GM19023 (cell line): ENCODE measurements around the gene ALDH1A3.

Source experiments
- ATAC-seq: cut with Tn5 transposase; IDR thresholded peaks from one replicate; pipeline ENCODE4 v1.9.1; 2021; ENCODE audit warnings: mild to moderate bottlenecking, moderate library complexity; ENCODE audit not compliant: unreplicated experiment

Gene ALDH1A3

DNA sequence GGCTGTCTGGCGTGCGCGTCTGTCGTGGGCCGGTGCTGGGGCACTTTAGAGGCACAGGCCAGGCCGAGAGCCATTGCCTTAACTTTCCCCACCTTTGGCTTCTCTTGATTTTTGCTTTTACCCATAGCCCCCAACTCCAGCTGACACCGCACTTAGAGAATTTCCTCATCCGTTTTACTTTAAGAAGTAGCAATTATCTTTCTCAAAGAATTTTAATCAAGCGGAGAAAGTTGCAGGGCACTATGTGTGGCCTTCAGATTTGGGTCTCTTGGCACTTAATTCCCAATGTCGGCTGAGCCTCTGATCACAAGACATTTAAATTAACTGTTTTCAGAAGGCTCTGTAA is 1.2 kb downstream of the ALDH1A3 start:
- ATAC-seq = no peak

DNA sequence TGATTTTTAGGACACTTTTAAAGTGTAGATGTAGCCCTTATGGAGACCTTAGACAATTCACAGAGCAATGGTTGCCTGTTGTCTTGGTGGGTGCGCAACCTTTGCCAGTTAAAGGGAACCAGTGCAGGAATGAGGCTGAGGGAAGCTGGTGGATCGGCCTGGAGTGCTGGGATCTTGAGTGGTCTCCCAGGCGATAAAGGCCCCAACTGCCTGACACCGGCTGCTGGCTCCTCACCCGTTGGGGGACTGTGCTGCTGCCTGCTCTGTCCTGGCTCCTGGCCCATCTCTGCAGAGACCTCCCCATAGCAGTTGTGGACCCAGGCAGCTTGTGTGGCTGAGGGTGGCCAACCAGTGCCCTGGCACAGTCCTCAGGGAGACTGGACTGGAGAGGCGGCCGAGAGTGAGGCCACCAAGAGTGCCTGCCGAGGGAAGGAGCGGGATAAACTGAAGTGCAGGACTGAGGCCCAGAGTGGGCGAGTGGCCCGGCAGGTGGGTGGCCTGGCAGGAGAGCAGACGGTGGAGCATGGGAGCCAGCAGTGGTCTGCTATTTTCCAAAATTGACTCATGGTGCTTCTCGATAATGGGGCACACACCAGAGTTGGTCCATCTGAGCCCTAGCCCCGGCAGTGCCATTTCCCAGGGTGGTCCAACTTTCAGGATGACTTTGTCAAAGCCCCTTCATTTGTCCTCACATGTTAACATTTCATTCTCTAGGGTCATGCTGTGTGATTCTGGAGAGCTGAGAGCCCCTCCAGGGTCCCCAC is 2.1 kb downstream of the ALDH1A3 start:
- no peak for ATAC-seq

- ATAC-seq = no peak
Observed at GRCh38 chr15:100885116-100885515, 5.5 kb downstream of the ALDH1A3 start.

DNA sequence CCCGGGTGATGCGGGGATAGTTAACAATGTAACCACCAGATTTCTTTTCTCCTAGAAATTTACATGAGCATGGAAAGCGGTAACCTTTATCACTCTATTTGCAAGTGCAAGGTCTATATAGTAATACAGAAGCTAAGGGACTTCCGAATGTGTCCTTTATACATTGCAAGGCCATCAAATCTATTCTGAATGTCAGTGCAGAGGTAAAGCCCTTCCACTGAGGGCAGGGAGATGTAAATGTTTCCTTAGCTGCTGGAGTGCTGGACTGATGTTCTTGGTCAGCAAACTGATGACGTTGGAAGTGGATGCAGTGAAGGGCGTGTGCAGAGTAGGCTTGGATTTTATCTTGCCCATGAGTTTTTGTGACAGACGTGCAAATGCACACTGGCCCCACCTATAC is 6.2 kb downstream of the ALDH1A3 start:
- ATAC-seq = no peak

DNA sequence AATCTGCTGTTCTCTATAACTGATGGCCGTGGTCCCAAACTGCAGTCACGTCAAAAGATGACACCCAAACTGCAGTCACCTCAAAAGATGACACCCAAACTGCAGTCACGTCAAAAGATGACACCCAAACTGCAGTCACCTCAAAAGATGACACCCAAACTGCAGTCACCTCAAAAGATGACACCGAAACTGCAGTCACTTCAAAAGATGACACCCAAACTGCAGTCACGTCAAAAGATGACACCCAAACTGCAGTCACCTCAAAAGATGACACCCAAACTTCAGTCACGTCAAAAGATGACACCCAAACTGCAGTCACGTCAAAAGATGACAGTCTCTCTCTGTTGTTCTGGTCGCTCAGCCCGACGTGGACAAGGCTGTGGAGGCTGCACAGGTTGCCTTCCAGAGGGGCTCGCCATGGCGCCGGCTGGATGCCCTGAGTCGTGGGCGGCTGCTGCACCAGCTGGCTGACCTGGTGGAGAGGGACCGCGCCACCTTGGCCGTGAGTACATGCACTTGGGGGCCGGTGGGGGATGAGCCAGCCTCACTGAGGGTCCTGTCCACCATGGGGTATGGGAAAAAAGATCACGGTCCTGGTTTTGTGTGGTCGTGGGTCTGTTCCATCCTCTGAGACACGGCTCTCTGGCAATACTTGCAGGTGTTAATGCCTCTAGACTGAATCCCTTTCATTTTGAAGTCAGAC is 7.7 kb downstream of the ALDH1A3 start:
- ATAC-seq = no peak

DNA sequence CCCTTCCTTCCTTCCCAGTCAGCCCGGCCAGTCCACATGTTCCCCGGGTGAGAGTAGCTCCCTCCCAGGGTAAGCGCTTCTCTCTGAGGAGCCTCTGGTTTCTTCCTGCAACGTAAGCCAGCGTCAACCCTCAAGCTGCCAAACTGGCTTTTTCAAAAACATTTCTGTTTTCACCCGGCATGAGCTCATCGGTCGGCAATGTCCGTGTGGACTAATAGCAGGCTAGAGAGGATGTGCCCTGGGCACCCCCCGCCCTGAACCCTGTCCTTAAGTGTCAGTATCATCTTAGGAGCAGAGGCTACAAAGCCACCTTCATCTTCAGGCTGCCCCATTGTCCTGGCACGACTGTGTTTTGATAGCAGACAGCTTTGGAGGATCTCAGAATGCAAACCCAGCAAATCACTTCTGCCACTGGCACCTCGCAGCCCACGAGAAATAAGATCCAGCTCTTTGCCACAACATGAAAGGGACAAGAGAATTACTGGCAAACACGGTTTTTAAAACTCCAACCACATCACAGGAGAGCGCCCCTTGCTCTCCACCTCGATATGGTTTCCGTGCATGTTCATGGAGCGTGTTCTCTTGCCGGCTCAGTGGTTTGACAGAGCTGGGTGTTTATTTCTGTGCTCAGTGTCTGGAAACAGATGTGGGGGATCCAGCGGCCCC is 9.9 kb downstream of the ALDH1A3 start:
- no peak for ATAC-seq

- ATAC-seq = no peak
Observed at GRCh38 chr15:100890051-100890720, 10.6 kb downstream of the ALDH1A3 start.

GRCh38 chr15:100890850-100891249 is 11.2 kb downstream of the ALDH1A3 start:
- no peak for ATAC-seq

DNA sequence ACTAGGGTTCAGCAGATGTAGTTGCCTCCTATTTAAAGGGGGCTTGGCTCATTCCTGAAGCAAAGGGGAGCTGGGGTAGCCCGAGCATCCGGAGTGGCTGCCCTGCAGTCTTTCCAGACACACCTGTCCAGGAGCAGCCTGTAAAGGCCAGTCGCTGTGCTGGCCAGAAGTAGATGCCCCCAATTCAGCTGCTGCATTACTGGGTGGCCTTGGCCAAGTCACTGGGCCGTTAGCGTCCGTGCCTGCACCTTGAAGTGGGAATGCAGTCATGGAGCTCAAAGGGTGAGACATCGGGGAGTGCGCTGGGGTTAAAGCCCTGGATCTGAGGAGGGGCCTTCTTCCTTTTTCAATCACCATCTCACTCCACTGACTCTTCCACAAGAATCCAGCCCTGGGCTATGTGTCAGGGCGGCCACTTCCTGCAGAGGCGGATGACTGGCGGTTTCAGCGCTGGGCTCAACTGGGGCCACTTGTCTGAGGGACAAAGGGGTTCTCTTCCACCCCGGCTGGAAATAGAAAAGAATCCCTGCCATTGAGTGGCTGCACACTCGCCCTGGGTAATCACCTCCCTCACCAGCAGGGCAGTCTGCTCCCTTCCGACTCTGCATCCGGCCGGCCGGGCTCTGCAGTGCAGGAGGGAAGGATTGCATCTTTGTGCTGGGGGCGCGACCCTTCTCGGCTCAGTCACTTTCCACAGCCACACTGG is 11.8 kb downstream of the ALDH1A3 start:
- no peak for ATAC-seq

DNA sequence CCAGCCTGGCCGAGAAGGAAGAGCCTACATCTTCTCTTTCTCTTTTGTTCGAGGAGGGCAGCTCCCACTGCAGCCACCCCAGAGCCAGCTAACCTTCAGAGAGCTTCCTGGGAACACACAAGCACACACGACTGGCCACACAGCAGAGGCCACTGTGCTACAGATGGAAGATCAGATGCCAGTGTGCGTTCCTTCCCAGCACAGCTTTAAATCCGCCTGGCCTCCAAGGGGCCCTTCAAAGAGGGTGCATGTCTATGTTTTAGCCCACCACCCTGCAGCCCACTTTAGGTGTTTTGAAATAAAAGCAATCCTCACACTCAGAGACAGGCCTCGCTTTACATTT is 12.4 kb downstream of the ALDH1A3 start:
- ATAC-seq = no peak

GRCh38 chr15:100893261-100893963 is 13.8 kb downstream of the ALDH1A3 start:
- no peak for ATAC-seq

- ATAC-seq = no peak
Observed at GRCh38 chr15:100893964-100894295, 14.3 kb downstream of the ALDH1A3 start.

GRCh38 chr15:100895721-100896120 is 16.1 kb downstream of the ALDH1A3 start:
- no peak for ATAC-seq

DNA sequence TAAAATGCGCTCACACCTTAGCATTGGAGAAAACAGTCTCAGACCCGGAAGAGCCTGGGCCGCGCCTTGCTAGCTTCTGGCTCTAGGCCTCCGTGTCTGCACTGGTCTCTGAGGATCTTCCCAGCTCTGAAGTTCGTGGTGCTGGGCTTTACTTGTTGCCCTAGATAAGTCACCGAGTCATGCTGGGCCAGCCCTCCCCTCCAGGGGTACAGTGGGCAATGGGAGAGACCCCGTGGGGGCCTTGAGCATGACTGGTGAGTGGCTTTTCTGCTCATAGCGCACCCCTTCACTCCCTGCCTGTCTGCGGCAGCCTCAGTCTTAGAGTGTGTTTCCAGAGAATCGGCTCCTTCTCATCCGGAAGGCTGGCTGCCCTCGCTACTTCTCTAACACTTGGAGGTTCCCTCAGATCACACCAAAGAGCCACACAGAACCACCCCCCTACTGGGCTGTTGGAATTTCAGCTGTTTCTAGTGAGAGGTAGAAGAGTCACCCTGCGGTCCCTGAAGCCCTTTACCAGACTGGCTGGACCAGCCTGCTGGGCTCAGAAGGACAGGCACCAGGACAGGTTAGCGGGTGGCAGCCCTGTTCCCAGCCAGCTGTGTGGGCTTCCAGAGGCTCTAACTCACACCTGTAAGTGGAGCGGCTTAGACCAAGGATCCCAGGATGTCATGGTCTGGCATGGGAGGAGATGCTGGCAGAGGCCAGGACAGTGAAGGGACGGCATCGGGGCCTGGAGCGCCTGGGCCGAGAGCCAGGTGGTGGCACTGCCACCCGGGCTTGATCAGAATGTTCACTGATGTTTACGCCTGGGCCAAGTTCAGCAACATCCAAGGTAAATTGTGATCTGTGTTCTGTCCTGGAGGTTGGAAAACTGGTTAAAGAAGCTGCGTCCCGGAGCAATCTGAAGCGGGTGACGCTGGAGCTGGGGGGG is 17.9 kb downstream of the ALDH1A3 start:
- ATAC-seq = no peak

- ATAC-seq = no peak
Observed at GRCh38 chr15:100898152-100898490, 18.5 kb downstream of the ALDH1A3 start.

DNA sequence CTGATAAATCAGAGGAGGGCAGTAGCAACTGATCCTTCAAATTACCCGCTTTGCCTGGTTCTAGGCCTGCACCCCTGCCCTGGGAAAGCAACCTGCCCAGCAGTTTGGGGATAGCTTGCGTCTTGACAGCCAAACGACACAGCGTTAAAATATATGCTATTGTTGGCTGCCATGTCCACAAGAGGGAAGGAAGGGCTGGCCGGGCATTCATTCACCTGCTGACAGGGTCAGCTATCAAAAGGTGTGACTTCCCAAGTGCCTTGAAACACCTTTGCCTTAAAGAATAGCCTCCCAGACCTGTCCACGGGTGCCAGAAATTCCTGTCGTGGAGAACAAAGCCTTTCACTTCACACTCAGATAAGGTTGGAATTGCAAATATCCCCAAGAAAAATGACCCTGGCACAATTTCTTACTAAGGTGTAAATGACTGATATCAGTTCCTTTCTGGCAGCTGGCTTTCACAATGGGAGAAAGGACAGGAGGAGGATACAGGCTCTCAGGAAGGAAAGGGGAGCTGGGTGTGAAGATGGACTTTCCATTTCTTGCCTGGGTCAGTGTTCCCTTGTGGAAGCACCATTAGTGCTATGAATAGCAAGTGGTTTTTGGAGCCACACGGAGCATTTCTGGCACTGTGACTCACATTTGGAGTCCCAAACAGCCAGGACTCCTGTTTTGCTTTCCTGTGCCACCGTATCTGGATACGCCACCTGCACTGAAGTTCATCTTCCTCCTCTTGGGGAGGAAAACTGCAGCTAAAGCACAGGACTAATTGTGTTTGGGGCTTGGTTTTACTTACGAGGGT is 19.2 kb downstream of the ALDH1A3 start:
- ATAC-seq = no peak

- ATAC-seq = no peak
Observed at GRCh38 chr15:100899601-100900000, 20.0 kb downstream of the ALDH1A3 start.

DNA sequence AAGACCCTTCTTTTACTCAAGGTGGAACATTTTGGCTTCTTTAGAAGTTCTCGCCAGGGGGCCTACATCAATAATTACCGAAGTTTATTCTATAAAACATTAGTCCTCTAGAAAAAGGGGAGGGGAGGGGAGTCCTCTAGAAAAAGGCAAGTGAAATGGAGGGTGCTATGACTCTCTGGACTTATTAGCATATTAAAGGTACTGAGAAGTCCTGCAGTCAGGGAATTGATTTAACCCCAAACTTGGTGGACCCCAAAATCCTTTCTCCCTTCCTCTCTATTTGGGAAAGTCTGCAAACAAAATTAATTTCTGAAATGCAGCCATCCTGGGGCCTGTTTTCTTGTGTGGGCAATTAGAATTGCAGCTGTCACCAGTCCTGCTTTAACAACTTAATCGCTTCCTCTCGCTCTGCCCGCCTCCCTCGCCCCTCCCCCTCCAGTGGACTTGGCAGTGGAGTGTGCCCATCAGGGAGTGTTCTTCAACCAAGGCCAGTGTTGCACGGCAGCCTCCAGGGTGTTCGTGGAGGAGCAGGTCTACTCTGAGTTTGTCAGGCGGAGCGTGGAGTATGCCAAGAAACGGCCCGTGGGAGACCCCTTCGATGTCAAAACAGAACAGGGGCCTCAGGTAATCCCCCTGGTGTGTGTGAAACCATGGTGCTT is 20.6 kb downstream of the ALDH1A3 start:
- ATAC-seq = no peak
